ENCODE results near the gene CD58. TPM values are rescaled to one million over a fixed set of nuclear protein-coding genes. Genes with fewer than 3 reads are reported as not detected.

Gene CD58
- total and polyA plus RNA-seq, 4 donors: 5.1 to 30.2 (median 10.8) TPM

- WGBS: 86% methylated on average over 3 of the region's 3 CpGs
- no peak for DNase-seq (ENCODE audit: low spot score)
- Histone ChIP-seq H3K27ac (ENCODE audit: low read depth in 1 of 2, low read length in 2 of 2) (no peak overlapping the region), H3K9ac (ENCODE audit: low read depth in 1 of 2, low read length in 2 of 2) (no peak overlapping the region), H3K27me3 (ENCODE audit: control insufficient read depth in 4 of 4, insufficient read depth in 4 of 4, low read length in 3 of 4) (no peaks in the 10 kb centered on the region), H3K9me3 (ENCODE audit: control insufficient read depth in 4 of 4, low read length in 3 of 4) (no peaks in the 10 kb centered on the region), H3K4me3 (ENCODE audit: low read depth in 1 of 3, low read length in 3 of 3) (no peak overlapping the region), H3K36me3 (ENCODE audit: control insufficient read depth in 4 of 4, insufficient read depth in 3 of 4, low read depth in 1 of 4, low read length in 3 of 4) (no peaks in the 10 kb centered on the region), H3K4me1 (ENCODE audit: control insufficient read depth in 4 of 4, insufficient read depth in 4 of 4, low read length in 3 of 4) (peaks cover 0 to 5% (median 2%) of the 10 kb centered on the region in 4 donors)
- TF ChIP-seq SP1 (IDR thresholded peaks at IDR 0.05): no peak
- no peak for TF ChIP-seq RXRA (IDR thresholded peaks at IDR 0.05)
- TF ChIP-seq RAD21 (IDR thresholded peaks at IDR 0.05): no peak
- no peak for TF ChIP-seq REST (IDR thresholded peaks at IDR 0.05)
- no peak for TF ChIP-seq HNF4G (IDR thresholded peaks at IDR 0.05)
- TF ChIP-seq HNF4A (conservative IDR thresholded peaks at IDR 0.05): no peak
- no peak for TF ChIP-seq FOXA2 (IDR thresholded peaks at IDR 0.05)
- TF ChIP-seq MAX (IDR thresholded peaks at IDR 0.05): no peak
- TF ChIP-seq JUND (IDR thresholded peaks at IDR 0.05): no peak
These were observed 88.9 kb downstream of the CD58 start for GRCh38 chr1:116481934-116482333.

- 97% methylated on average over 6 of the region's 6 CpGs for WGBS
- H3K4me1 ChIP-seq (ENCODE audit: control insufficient read depth in 4 of 4, insufficient read depth in 4 of 4, low read length in 3 of 4): peaks cover 0 to 7% (median 0%) of the 10 kb centered on the region in 4 donors
- DNase-seq (ENCODE audit: low spot score): no peak
- no peaks in the 10 kb centered on the region for H3K9me3 ChIP-seq (ENCODE audit: control insufficient read depth in 4 of 4, low read length in 3 of 4)
- no peaks in the 10 kb centered on the region for H3K27me3 ChIP-seq (ENCODE audit: control insufficient read depth in 4 of 4, insufficient read depth in 4 of 4, low read length in 3 of 4)
- H3K9ac ChIP-seq (ENCODE audit: low read depth in 1 of 2, low read length in 2 of 2): no peak overlapping the region
- H3K36me3 ChIP-seq (ENCODE audit: control insufficient read depth in 4 of 4, insufficient read depth in 3 of 4, low read depth in 1 of 4, low read length in 3 of 4): no peaks in the 10 kb centered on the region
- H3K4me3 ChIP-seq (ENCODE audit: low read depth in 1 of 3, low read length in 3 of 3): no peak overlapping the region
- no peak for TF ChIP-seq SP1 (IDR thresholded peaks at IDR 0.05)
- no peak for TF ChIP-seq ZBTB33 (IDR thresholded peaks at IDR 0.05)
- no peak for TF ChIP-seq HNF4G (IDR thresholded peaks at IDR 0.05)
- no peak for TF ChIP-seq MAX (IDR thresholded peaks at IDR 0.05)
- no peak for TF ChIP-seq EGR1 (IDR thresholded peaks at IDR 0.05; ENCODE audit: low read depth in 2 of 2)
- no peak for TF ChIP-seq RAD21 (IDR thresholded peaks at IDR 0.05)
- no peak for TF ChIP-seq RXRA (IDR thresholded peaks at IDR 0.05)
- no peak for TF ChIP-seq ATF3 (IDR thresholded peaks at IDR 0.05)
- TF ChIP-seq JUND (IDR thresholded peaks at IDR 0.05): no peak
- H3K27ac ChIP-seq (ENCODE audit: low read depth in 1 of 2, low read length in 2 of 2): no peak overlapping the region
These were observed 92.2 kb downstream of the CD58 start for GRCh38 chr1:116478621-116479020.
